Body of pancreas (tissue), 4 donors: Measurements from ENCODE around the gene FPR2. TPM values are rescaled to one million over a fixed set of nuclear protein-coding genes. Genes with fewer than 3 reads are reported as not detected.

Experiments
- ATAC-seq: fragments of 150-250 bp; one replicate; pipeline ENCODE4 v1.9.1; 2016
- DNase-seq, 4 donors: peaks; one replicate each; pipeline ENCODE4 v3.0.0-alpha.2; 2019
- H3K27ac ChIP-seq, 4 donors: fragments of 200-600 bp; sonication (generic); 1 replicate in 3 of 4; 2 replicates in 1 of 4; pipeline versions ENCODE4 v1.5.1 to v1.6.1; 2016 to 2019; ENCODE audit warnings: mild to moderate bottlenecking in 1 of 4, mixed read lengths in 1 of 4, moderate library complexity in 1 of 4
- H3K27me3 ChIP-seq, 2 donors: fragments of 200-600 bp; sonication (generic); one replicate each; pipeline ENCODE4 v1.6.0; 2016; ENCODE audit warnings: mild to moderate bottlenecking in 1 of 2
- H3K36me3 ChIP-seq, 2 donors: fragments of 200-600 bp; sonication (generic); replicated peaks in 1 of 2; 2 replicates each; pipeline ENCODE4 v1.5.1; 2016; ENCODE audit warnings: low read depth in 2 of 2; ENCODE audit not compliant: insufficient read depth in 1 of 2
- H3K4me1 ChIP-seq: fragments of 200-600 bp; sonication (generic); one replicate; pipeline ENCODE4 v1.6.0; 2016
- H3K4me3 ChIP-seq, 2 donors: fragments of 200-600 bp; sonication (generic); 1 replicate in 1 of 2; 2 replicates in 1 of 2; pipeline ENCODE4 v1.5.1; 2016 to 2019
- H3K9me3 ChIP-seq, 3 donors: fragments of 200-600 bp; sonication (generic); 1 replicate in 2 of 3; 2 replicates in 1 of 3; pipeline ENCODE4 v1.5.1; 2016
- POLR2A ChIP-seq, 3 donors: fragments of 450-650 bp; IDR thresholded peaks; one replicate each; pipeline ENCODE4 v1.6.1; 2016; ENCODE audit warnings: antibody characterized with exemption in 3 of 3, mild to moderate bottlenecking in 2 of 3
- WGBS, 2 donors: methylation state at CpG; one replicate each; pipeline ENCODE4 v1.1.5; 2017; 5-methylcytosine and 5-hydroxymethylcytosine counted together
- intact Hi-C: fragments of 100-400 bp; cut with DNase I; formaldehyde crosslinking; loops from one replicate; pipeline ENCODE4 v1.15.1; 2023
- total RNA-seq, 2 donors: library from RNA; depleted of rRNA; stranded (reverse); fragments of >200 nt; gene quantifications; one replicate each; pipeline ENCODE4 v1.1.0, GENCODE V29; 2016
- TF ChIP-seq, protein P1 (sequence below), 7 experiments: fragments of 450-650 bp in 4 of 7; fragments of 200-600 bp in 3 of 7; sonication (generic) in 3 of 7; IDR thresholded peaks; one replicate each; pipeline ENCODE4 v1.5.1; 2016 to 2019; ENCODE audit warnings: antibody characterized with exemption in 7 of 7

The FPR2 gene
- total RNA-seq, 2 donors from 2014 or later, result 0.78 TPM; not detected in 1

DNA sequence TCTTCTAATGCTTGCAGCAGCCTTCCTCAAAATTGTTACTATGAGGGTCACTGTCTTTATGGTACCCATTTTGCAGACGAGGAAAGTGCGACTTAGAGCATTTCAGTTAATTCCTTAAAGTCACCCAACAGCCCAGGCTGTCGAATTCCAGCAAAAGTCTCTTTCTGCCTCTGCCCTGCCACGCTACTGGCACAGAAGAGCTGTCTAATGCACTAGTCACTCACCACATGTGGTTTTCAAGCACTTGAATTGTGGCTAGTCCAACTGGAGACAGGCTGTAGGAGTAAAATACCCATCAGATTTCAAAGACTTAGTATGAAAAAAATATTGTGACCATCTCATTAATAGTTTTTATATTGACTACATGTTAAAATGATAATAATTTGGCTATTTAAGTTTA lies 11.0 kb upstream of the FPR2 start:
- Histone ChIP-seq H3K4me3 (no peak overlapping the region), H3K4me1 (no peaks in the 10 kb centered on the region), H3K27me3 (no peaks in the 10 kb centered on the region), H3K36me3 (no peaks in the 10 kb centered on the region), H3K27ac (no peak overlapping the region), H3K9me3 (no peaks in the 10 kb centered on the region)
- ATAC-seq (no peak), DNase-seq (no peak)
- TF ChIP-seq, protein P1, sequence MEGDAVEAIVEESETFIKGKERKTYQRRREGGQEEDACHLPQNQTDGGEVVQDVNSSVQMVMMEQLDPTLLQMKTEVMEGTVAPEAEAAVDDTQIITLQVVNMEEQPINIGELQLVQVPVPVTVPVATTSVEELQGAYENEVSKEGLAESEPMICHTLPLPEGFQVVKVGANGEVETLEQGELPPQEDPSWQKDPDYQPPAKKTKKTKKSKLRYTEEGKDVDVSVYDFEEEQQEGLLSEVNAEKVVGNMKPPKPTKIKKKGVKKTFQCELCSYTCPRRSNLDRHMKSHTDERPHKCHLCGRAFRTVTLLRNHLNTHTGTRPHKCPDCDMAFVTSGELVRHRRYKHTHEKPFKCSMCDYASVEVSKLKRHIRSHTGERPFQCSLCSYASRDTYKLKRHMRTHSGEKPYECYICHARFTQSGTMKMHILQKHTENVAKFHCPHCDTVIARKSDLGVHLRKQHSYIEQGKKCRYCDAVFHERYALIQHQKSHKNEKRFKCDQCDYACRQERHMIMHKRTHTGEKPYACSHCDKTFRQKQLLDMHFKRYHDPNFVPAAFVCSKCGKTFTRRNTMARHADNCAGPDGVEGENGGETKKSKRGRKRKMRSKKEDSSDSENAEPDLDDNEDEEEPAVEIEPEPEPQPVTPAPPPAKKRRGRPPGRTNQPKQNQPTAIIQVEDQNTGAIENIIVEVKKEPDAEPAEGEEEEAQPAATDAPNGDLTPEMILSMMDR (IDR thresholded peaks at IDR 0.05), result no peak
- no peak for TF ChIP-seq POLR2A (IDR thresholded peaks at IDR 0.05)
- 47 to 53% methylated on average over 4 of the region's 4 CpGs for WGBS, 2 donors
- intact Hi-C loops, result no loop called here

DNA sequence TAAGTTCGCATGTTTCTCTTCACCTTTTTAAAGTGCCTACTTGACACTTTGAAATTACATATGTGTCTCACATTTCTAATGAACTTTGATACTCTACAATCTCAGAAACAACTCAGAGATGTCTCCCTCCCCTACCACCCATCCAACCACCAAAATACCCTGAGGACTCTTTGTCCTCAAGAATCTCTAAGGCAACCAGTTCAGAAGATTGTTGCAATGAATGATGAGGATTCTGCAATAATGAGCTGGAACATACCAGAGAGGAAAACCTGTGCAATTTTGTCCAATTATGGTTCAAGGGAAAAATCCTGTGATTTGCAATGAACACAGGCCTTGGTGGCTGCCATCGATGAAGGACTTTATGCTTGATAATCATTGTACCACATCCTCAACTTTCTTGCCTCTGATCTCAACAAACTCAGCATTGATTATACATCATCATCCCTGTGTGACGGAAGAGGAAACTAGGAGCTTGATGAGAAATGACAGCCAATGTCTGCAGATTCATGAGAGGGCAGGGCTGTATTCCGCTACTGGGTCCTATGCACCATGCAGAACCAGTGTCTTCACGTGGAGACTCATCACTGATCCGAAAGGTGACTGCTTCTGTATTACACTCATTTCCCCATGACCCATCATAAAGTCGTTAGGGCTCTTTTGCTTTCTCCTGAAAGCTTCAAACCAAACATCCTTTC lies 10.4 kb upstream of the FPR2 start:
- no peaks in the 10 kb centered on the region for H3K27me3 ChIP-seq
- ATAC-seq (no peak), DNase-seq (no peak)
- no peaks in the 10 kb centered on the region for H3K36me3 ChIP-seq
- TF ChIP-seq POLR2A (IDR thresholded peaks at IDR 0.05), result no peak
- TF ChIP-seq, protein P1 (IDR thresholded peaks at IDR 0.05), result no peak
- peak overlapping the region in 1 of 4 donors; percentile 57 for H3K27ac ChIP-seq
- no peaks in the 10 kb centered on the region for H3K9me3 ChIP-seq
- WGBS, 2 donors, result 56 to 61% methylated on average over 7 of the region's 7 CpGs
- no peak overlapping the region for H3K4me3 ChIP-seq
- intact Hi-C loops, result no loop called here
- no peaks in the 10 kb centered on the region for H3K4me1 ChIP-seq

DNA sequence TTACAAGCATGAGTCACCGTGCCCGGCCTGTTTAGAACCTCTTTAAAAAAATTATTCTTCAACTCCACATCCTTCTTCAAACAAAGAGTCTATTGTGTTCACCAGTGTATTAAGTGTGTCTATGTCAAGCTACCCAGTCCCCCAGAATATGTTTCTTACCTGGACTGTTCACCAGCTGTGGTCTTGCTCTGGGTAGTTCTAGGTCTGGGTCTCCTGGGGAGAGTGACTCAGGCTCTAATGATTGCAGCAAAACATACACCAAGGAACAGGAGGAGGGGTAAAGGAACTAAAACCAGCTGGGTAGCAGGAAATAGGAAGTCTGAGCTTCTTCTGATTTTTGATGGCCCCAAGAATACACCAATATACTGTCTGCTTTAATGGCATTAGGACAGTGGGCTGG lies 9.3 kb upstream of the FPR2 start, which contains the start of gene FPR1:
Gene FPR1 (minus strand): TSS at position 224 of the 400 bp plus-strand sequence. CDS start 4,884 bp downstream, outside the sequence.
- Histone ChIP-seq H3K4me3 (no peak within 1 kb of the TSS), H3K36me3 (no peaks in the 10 kb centered on the region), H3K27me3 (no peaks in the 10 kb centered on the region), H3K4me1 (no peaks in the 10 kb centered on the region), H3K9me3 (no peaks in the 10 kb centered on the region), H3K27ac (peak within 1 kb of the TSS in 1 of 4 donors; percentile 57)
- WGBS, 2 donors, result 21 to 27% methylated on average over 2 of the region's 2 CpGs
- TF ChIP-seq POLR2A (IDR thresholded peaks at IDR 0.05), result peak in 2 of 3 donors; percentile 32 to 65
- TF ChIP-seq, protein P1 (IDR thresholded peaks at IDR 0.05), result no peak
- DNase-seq (peak in 1 of 4 donors; percentile 43), ATAC-seq (no peak)
- intact Hi-C loops, result no loop called here

DNA sequence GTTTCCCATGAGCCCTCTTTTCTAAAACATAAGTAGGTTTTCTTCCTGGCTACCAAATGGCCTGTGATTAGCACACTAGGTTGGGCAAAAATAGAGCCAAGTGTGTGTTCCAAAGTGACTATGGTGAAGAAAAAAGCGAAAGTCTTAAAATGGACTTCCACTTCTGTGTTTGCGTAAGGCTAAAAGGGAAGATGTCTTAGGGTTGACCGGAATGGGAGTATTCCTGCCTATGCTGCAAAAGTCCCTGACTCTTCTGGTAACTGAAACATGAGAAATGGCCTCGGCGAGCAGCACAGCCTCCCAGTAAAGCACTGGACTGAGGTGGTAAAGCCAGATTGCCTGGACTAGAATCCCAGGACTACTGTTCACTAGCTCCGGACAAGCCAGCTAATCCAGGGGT lies 6.9 kb upstream of the FPR2 start:
- Histone ChIP-seq H3K4me3 (no peak overlapping the region), H3K36me3 (no peaks in the 10 kb centered on the region), H3K27me3 (no peaks in the 10 kb centered on the region), H3K4me1 (no peaks in the 10 kb centered on the region), H3K9me3 (no peaks in the 10 kb centered on the region), H3K27ac (peak overlapping the region in 1 of 4 donors; percentile 61)
- intact Hi-C loops, result no loop called here
- TF ChIP-seq, protein P1 (IDR thresholded peaks at IDR 0.05), result no peak
- TF ChIP-seq POLR2A (IDR thresholded peaks at IDR 0.05), result no peak
- 73 to 81% methylated on average over 4 to 6 of the region's 6 CpGs for WGBS, 2 donors
- DNase-seq (no peak), ATAC-seq (no peak)

DNA sequence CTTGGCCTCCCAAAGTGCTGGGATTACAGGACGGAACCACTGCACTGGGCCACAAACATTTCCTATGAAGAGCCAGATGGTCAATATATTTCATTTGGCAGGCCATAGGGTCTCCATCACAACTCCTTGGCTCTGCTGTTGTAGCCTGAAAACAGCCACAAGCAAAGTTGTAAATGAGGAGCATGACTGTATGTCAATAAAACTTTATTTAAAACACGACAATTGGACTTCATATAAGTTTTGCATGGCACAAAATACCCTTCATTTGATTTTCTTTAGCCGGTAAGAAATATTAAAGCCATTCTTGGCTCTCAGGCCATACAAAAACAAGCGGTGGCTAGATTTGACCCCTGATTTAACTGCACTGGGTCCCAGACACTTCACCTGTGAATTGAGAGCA lies 6.2 kb upstream of the FPR2 start:
- Histone ChIP-seq H3K27ac (peak overlapping the region in 1 of 4 donors; percentile 61), H3K36me3 (no peaks in the 10 kb centered on the region), H3K4me1 (no peaks in the 10 kb centered on the region), H3K9me3 (no peaks in the 10 kb centered on the region), H3K4me3 (no peak overlapping the region), H3K27me3 (no peaks in the 10 kb centered on the region)
- intact Hi-C loops, result no loop called here
- DNase-seq (no peak), ATAC-seq (no peak)
- TF ChIP-seq POLR2A (IDR thresholded peaks at IDR 0.05), result no peak
- WGBS, 2 donors, result 61 to 69% methylated on average over 4 of the region's 4 CpGs
